LNCaP clone FGC (cell line): ENCODE data around the gene PGAM1.

Experiments used
- DNase-seq: peaks from one replicate; pipeline ENCODE4 v3.0.0-alpha.2; 2011; ENCODE audit warnings: low read depth
- H3K4me3 ChIP-seq: 2 replicates; pipeline ENCODE4 v1.5.1; 2011; ENCODE audit warnings: mild to moderate bottlenecking, low read depth, low read length, control low read depth
- TF ChIP-seq, protein P1 (sequence below): IDR thresholded peaks from 2 replicates; pipeline ENCODE4 v1.5.1; 2012; ENCODE audit warnings: mild to moderate bottlenecking; ENCODE audit not compliant: control insufficient read depth, insufficient read depth; ENCODE audit errors: extremely low read depth

Gene PGAM1

DNA sequence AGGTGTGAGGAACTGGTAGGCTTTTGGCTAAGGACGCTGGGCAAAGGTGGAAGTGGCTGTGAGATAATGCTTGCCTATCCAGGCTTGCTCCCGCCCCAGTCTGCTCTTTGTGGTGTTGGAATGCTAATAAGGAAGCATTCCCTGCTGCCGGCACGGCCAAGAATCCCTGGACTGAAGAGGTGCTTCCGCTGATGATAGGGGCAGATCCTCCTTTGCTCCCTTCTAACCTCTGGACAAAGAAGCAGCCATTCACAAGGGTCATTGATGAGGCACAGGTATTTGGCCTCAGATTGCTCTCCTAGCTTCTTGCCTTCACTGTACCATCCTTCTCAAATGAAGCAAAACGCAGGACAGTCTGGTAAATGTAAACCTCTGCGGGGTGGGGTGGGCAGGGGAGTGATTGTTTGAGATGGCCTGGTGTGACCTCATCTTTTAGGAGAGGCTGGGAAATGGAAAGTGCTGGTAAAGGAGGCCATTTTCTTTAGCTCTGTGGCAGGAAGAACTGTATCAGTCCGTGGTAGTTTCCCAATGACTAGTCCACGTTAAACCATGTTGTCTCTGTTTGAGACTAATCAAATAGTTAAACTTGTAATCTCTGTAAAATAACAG is 1.7 kb downstream of the PGAM1 start:
- peak; percentile 71 for DNase-seq
- peak overlapping the region; percentile 90 for H3K4me3 ChIP-seq
- TF ChIP-seq, protein P1, sequence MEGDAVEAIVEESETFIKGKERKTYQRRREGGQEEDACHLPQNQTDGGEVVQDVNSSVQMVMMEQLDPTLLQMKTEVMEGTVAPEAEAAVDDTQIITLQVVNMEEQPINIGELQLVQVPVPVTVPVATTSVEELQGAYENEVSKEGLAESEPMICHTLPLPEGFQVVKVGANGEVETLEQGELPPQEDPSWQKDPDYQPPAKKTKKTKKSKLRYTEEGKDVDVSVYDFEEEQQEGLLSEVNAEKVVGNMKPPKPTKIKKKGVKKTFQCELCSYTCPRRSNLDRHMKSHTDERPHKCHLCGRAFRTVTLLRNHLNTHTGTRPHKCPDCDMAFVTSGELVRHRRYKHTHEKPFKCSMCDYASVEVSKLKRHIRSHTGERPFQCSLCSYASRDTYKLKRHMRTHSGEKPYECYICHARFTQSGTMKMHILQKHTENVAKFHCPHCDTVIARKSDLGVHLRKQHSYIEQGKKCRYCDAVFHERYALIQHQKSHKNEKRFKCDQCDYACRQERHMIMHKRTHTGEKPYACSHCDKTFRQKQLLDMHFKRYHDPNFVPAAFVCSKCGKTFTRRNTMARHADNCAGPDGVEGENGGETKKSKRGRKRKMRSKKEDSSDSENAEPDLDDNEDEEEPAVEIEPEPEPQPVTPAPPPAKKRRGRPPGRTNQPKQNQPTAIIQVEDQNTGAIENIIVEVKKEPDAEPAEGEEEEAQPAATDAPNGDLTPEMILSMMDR, result no peak

DNA sequence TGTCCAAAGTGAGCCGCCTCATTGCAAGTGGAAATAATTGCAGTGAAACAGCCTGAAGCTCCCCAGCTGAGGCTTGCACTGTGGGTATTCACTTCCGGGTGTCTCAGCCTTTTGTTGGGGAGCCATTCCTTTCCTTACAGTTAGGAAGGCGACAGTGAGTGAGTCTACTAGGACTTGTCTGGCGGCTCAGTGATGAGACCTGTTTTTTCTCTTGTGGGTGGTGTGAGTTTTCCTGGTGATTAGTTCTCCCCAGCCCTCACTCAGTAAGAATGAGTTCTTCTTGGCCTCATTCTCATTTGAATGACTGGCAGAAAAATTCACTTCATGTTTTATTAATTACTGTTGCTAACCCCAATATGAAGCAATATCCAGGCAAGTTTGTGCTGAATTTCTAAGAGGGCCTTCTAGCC is 2.6 kb downstream of the PGAM1 start:
- peak overlapping the region; percentile 90 for H3K4me3 ChIP-seq
- TF ChIP-seq, protein P1, result no peak
- no peak for DNase-seq

DNA sequence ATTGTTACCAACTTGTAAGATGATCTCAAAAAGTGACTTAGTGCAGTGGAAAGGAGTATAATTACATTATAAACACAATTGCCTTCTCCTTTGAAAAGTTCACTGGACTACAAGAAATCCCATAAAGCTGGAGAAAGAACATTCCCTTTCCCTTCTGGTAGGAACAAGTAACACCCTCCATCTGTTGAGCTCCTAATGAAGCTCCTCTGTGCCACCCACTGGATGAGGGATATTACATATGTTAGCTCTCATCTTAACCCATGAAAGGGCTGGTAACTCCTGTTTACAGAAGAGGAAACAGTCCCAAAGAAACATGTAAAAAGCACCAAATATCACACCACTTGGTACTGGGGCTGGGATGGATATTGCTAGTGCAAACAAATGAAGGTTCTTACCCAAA is 8.1 kb downstream of the PGAM1 start:
- TF ChIP-seq, protein P1, result no peak
- H3K4me3 ChIP-seq, result no peak overlapping the region
- no peak for DNase-seq

DNA sequence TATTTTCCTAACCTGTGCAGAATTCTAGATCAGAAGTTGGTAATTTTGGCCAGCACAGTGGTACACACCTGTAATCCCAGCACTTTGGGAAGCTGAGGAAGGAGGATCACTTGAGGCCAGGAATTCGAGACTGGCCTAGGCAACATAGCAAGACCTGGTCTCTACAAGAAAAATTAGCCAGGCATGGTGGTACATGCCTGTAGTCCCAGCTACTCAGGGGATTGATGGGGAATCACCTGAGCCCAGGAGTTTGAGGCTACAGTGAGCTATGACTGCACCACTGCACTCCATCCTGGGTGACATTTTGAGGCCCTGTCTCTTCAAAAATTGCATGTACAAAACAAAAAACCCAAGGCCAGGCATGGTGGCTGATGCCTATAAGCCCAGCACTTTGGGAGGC is 8.6 kb downstream of the PGAM1 start:
- TF ChIP-seq, protein P1, result no peak
- H3K4me3 ChIP-seq, result no peak overlapping the region

DNA sequence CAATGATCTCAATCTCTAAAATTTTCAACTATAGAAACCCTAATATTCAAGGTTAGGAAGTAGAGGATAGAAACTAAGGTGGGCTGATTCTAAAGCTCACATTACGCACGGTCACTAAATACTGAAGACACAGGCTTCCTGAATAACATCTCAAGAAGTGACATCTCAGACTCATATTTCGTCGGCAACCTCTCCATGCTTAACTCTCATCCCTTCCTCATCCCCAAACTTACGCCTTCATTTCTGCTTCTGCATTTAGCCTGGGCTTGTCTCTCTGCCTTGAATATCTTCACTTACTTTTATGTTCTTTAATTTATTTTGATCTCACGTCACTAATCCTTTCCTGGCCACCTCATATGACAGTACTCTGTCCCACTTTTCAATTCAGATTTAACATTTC is 9.2 kb downstream of the PGAM1 start:
- TF ChIP-seq, protein P1, result no peak
- H3K4me3 ChIP-seq, result no peak overlapping the region
- DNase-seq, result no peak

More for the DNA sequence above, 8.6 kb downstream of the PGAM1 start:
- DNase-seq, result no peak

DNA sequence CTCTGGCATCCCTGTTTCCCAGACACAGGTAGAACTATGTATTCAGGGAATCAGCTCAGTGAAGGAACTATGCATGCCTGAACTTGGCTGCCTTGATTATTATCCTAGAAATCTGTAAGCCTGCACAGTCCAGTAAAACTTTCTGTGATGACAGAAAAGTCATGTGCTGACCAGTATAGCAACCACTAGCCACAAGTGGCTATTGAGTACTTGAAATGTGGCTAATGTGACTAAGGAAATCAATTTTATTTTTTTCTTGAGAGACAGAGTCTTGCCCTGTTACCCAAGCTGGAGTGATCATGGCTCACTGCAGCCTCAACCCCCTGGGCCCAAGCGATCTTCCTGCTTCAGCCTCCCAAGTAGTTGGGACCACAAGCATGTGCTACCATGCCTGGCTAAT is 16.3 kb downstream of the PGAM1 start:
- H3K4me3 ChIP-seq, result no peak overlapping the region
- no peak for DNase-seq
- TF ChIP-seq, protein P1, result no peak

DNA sequence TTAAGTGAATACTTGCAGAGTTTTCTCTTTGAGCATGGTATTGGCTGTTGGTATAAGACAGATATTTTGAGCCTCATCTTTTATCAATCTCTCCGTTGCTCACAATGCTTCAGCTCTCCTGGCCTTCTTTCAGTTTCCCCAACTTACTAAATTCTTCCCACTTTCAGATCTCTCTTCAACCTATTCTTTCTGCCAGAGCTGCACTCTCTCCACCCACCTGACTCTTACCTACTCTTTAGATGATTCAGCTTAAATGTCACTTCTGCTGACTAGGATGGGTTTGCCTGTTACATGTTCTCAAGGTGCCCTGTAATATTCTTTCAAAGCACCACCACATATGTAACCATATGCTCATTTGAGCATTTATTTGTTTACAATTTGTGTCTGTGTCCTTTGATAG is 18.2 kb downstream of the PGAM1 start:
- H3K4me3 ChIP-seq, result no peak overlapping the region
- no peak for DNase-seq

More for the DNA sequence above, 18.2 kb downstream of the PGAM1 start:
- TF ChIP-seq, protein P1, result no peak
